A673 (cell line): ENCODE data around the gene PKNOX2.

Experiments used
- EZH2 ChIP-seq: fragments of 200-600 bp; sonication (generic); IDR thresholded peaks from 2 replicates; pipeline ENCODE4 v1.6.1; 2017; ENCODE audit warnings: borderline replicate concordance, low read depth, mild to moderate bottlenecking, mixed read lengths, antibody characterized with exemption, low read length; ENCODE audit not compliant: poor library complexity, severe bottlenecking
- TF ChIP-seq, protein P1 (sequence below): fragments of 300-800, 200-600 bp; sonication (generic); conservative IDR thresholded peaks from 2 replicates; pipeline ENCODE4 v1.5.1; 2017; ENCODE audit warnings: low read depth, mild to moderate bottlenecking, antibody characterized with exemption, low read length, moderate library complexity, mixed read lengths

DNA sequence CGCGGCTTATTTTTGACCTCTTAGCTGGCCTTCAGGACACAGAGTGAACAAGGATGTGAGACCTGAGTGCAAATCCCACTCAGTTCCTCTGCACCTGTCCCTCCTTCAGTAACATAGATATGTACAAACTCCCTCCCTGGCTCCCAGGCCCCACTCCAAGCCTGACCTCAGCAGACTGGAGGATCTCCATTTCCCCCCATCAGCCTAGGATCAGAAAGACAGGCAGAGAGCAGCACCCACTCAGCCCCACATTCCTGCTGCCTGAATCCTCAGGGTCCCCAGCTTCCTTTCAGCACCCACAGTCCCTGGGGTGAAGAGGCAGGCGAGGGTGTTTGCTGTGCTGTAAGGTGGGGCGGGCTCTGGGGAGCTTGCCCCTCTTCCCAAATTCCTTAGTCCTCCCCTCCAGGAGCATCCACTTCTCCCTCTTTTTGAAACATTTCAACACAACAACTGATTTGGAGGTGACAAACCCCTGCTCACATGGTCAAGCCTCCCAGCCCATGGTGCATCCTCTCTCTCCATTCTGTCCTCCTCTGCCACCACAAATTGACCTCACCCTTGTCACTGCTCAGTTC lies 180.4 kb downstream of the PKNOX2 start:
- TF ChIP-seq, protein P1, sequence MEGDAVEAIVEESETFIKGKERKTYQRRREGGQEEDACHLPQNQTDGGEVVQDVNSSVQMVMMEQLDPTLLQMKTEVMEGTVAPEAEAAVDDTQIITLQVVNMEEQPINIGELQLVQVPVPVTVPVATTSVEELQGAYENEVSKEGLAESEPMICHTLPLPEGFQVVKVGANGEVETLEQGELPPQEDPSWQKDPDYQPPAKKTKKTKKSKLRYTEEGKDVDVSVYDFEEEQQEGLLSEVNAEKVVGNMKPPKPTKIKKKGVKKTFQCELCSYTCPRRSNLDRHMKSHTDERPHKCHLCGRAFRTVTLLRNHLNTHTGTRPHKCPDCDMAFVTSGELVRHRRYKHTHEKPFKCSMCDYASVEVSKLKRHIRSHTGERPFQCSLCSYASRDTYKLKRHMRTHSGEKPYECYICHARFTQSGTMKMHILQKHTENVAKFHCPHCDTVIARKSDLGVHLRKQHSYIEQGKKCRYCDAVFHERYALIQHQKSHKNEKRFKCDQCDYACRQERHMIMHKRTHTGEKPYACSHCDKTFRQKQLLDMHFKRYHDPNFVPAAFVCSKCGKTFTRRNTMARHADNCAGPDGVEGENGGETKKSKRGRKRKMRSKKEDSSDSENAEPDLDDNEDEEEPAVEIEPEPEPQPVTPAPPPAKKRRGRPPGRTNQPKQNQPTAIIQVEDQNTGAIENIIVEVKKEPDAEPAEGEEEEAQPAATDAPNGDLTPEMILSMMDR: no peak
- no peak for TF ChIP-seq EZH2
